Left ventricle myocardium inferior (tissue), 1 donor: ENCODE results near the gene ERVK3-1. TPM values are rescaled to one million over a fixed set of nuclear protein-coding genes. Genes with fewer than 3 reads are reported as not detected.
A peak's percentile ranks its signal among the peaks of the same experiment; 100 is the strongest.
"Not testable (repeated sequence)": the region's sequence is repeated elsewhere in the genome, so short reads cannot be mapped to it uniquely, and the experiment has no call there.

ENCODE experiments used
- DNase-seq: peaks from one replicate; pipeline ENCODE4 v3.0.0-alpha.2; 2020
- H3K27ac ChIP-seq: fragments of 200-600 bp; replicated peaks from 2 replicates; pipeline ENCODE4 v1.8.0; 2021
- H3K27me3 ChIP-seq: fragments of 200-600 bp; 2 replicates; pipeline ENCODE4 v1.8.0; 2021; ENCODE audit warnings: low read depth
- H3K36me3 ChIP-seq: fragments of 200-600 bp; 2 replicates; pipeline ENCODE4 v1.8.0; 2021
- H3K4me1 ChIP-seq: fragments of 200-600 bp; 2 replicates; pipeline ENCODE4 v1.8.0; 2021
- H3K4me3 ChIP-seq: fragments of 200-600 bp; 2 replicates; pipeline ENCODE4 v1.8.0; 2021; ENCODE audit warnings: mild to moderate bottlenecking, moderate library complexity
- H3K9me3 ChIP-seq: fragments of 200-600 bp; replicated peaks from 2 replicates; pipeline ENCODE4 v1.8.0; 2021
- intact Hi-C: fragments of 100-400 bp; cut with micrococcal nuclease; formaldehyde crosslinking; loops from one replicate; pipeline ENCODE4 v1.11.0; 2022
- total RNA-seq: library from RNA; stranded (reverse); fragmentation: NEBNext Ultra II Directional; extraction: Animal tissue kit (Norgen Biotek cat#: 25700); gene quantifications from one replicate; pipeline ENCODE4 v1.2.1, GENCODE V29; 2021
- TF ChIP-seq, protein P1 (sequence below): fragments of 200-600 bp; IDR thresholded peaks from 2 replicates; pipeline ENCODE4 v1.8.0; 2021; ENCODE audit warnings: antibody characterized with exemption, mild to moderate bottlenecking, borderline replicate concordance
- donor health status: DM: no; HTN: yes; CAD: no; lungs with severe emphysema.

The ERVK3-1 gene
- total RNA-seq, 1 donor from 2014 or later, result 22.7 TPM

DNA sequence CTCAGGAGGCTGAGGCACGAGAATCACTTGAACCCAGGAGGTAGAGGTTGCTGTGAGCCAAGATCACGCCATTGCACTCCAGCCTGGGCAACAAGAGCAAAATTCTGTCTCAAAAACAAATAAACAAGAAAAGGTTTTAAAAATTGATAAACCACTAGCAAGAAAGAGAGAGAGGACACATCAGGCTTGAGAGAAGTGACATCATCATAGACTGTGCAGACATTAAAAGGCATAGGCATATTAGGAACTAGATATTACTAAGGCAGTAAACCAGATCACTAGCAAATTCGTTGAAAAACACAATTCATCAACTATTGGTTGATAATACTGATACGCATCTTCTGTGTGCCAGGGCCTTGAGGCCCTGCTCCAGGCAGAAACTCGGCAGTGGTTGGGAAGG is 40.4 kb downstream of the ERVK3-1 start:
- no peaks in the 10 kb centered on the region for H3K9me3 ChIP-seq
- no peak overlapping the region for H3K4me3 ChIP-seq
- H3K27me3 ChIP-seq, result peaks cover 63% of the 10 kb centered on the region
- DNase-seq, result no peak
- TF ChIP-seq, protein P1, sequence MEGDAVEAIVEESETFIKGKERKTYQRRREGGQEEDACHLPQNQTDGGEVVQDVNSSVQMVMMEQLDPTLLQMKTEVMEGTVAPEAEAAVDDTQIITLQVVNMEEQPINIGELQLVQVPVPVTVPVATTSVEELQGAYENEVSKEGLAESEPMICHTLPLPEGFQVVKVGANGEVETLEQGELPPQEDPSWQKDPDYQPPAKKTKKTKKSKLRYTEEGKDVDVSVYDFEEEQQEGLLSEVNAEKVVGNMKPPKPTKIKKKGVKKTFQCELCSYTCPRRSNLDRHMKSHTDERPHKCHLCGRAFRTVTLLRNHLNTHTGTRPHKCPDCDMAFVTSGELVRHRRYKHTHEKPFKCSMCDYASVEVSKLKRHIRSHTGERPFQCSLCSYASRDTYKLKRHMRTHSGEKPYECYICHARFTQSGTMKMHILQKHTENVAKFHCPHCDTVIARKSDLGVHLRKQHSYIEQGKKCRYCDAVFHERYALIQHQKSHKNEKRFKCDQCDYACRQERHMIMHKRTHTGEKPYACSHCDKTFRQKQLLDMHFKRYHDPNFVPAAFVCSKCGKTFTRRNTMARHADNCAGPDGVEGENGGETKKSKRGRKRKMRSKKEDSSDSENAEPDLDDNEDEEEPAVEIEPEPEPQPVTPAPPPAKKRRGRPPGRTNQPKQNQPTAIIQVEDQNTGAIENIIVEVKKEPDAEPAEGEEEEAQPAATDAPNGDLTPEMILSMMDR, result no peak
- peaks cover 30% of the 10 kb centered on the region for H3K4me1 ChIP-seq
- H3K36me3 ChIP-seq, result no peaks in the 10 kb centered on the region
- H3K27ac ChIP-seq, result no peak overlapping the region
- intact Hi-C loops, result no loop called here

DNA sequence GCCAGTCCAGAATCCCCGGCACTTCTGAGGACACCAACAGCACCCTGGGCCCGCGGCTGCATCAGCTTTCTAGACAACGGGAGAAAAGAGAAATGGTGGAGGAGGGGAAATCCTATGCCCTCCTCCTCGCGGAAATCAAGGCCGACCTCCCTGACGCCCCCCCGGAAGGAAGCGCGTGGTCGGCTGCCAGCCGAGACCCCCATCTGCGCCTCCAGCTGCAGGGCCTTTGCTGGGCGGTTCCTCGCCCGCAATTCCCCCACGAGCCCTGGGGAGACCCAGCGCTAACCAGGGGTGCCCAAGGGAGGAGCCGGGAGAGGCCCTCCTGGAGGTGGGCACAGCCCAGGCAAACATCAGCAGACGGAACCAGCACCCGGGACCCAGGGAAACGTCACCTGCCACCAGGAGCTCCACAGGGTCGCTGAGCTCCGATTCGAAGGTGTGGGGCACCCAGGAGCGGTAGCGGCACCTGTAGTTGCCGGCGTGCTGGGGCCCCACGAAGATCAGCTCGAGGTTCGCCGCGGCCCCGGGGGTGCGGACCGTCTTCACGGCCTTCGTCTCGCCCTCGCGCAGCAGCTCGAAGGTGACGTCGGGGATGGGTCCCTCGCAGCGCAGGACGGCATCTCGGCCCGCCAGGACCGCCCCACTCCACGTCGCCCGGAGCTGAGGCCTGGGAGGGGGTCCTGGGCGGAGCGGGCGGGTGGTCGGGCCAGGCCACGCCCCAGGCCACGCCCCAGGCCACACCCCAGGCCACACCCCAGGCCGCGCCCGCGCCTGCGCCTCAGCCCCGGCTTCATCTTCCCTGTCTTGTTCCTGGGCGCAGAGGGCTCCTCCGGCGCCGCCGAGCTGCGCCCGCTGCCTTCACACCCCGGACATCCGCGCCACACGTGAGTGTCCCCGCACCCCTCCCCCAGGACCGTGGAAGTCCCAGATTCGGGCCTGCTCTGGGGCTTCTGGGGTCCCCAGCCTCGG is 42.1 kb downstream of the ERVK3-1 start:
- Histone ChIP-seq H3K4me3 (peak overlapping the region; percentile 72), H3K9me3 (no peaks in the 10 kb centered on the region)
- peak; percentile 60 for DNase-seq

DNA sequence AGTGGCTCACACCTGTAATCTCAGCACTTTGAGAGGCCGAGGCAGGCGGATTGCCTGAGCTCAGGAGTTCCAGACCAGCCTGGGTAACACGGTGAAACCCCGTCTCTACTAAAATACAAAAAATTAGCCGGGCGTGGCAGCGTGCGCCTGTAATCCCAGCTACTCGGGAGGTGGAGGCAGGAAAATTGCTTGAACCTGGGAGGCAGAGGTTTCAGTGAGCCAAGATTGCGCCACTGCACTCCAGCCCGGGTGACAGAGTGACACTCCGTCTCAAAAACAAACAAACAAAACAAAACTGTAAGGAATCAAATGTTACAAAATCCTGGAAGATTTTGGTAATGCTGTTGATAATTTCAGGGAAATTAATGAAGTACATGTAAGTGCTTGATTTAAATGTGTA is 42.9 kb downstream of the ERVK3-1 start:
- Histone ChIP-seq H3K4me3 (peak overlapping the region; percentile 72), H3K27me3 (peaks cover 88% of the 10 kb centered on the region), H3K27ac (peak overlapping the region; percentile 75), H3K4me1 (peaks cover 36% of the 10 kb centered on the region)
- H3K9me3 ChIP-seq, intact Hi-C loops, H3K36me3 ChIP-seq, DNase-seq: not testable (repeated sequence)

More for the DNA sequence above, 42.1 kb downstream of the ERVK3-1 start:
- H3K27ac ChIP-seq, result peak overlapping the region; percentile 75
- peaks cover 80% of the 10 kb centered on the region for H3K27me3 ChIP-seq
- peaks cover 36% of the 10 kb centered on the region for H3K4me1 ChIP-seq
- intact Hi-C loops, result no loop called here
- TF ChIP-seq, protein P1, result no peak
- no peaks in the 10 kb centered on the region for H3K36me3 ChIP-seq

DNA sequence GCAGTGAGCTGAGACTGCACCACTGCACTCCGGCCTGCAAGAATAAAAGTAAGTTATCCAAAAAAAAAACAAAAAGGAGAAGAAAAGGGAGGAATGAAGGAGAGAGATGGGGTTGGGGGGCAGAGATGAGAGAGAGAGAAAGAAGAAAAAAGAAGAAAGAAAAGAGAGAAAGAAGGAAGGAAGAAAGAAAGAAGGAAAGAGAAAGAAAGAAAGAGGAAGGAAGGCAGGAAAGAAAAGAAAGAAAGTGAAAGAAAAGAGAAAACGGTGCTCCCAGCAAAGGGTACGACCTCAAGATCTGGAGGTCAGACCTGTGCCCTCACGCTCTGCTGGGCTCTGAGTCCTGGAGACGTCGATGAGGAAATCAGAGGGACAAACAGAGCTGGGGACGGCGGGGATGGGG is 44.4 kb downstream of the ERVK3-1 start:
- H3K4me3 ChIP-seq, result peak overlapping the region; percentile 45
- TF ChIP-seq, protein P1, result no peak
- intact Hi-C loops, result no loop called here

DNA sequence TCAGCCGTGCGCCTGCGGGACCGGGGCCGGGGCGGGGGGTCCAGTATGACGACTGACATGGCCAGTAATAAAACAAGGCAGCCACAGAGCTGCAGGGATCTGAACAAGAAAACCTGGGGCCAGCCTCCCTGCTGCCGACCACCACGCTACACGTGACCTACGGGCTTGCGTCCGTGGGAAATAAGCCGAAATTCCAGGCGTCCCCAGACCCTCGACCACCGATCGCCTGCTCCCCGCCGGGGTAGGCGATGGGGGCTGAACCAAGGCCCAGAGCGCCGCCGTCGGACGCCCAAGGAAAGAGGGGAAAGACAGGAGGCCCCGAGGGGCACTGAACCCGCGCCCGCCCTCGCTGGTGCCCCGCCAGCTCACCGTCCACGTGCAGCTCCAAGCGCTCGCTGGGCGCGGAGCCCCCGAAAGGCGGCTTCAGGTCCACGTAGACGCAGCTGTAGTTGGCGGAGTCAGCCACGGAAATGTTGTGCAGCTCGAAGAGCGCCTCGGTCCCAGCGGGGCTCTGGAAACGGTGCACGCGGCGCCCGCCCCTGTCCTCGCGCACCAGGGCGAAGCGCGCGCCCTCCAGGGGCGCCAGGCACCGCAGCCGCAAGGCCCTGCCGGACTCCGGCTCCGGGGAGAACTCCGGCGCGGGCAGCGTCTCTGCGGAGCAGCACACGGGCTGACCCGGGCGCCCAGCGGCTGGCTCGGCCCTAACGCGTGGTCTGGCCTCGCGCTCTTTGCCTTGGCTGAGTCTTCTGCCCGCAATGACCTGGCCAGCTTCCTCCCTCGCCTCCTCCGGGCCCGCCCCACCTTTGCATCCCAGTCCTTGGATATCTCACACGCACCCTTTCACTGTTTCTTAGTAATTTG is 45.1 kb downstream of the ERVK3-1 start:
- TF ChIP-seq, protein P1, result peak; percentile 23
- intact Hi-C loops, result no loop called here
- no peak overlapping the region for H3K27ac ChIP-seq
- no peaks in the 10 kb centered on the region for H3K36me3 ChIP-seq
- no peaks in the 10 kb centered on the region for H3K9me3 ChIP-seq
- peaks cover 36% of the 10 kb centered on the region for H3K4me1 ChIP-seq
- DNase-seq, result no peak
- H3K4me3 ChIP-seq, result peak overlapping the region; percentile 45
- peaks cover 100% of the 10 kb centered on the region for H3K27me3 ChIP-seq

More for the DNA sequence above, 44.4 kb downstream of the ERVK3-1 start:
- H3K9me3 ChIP-seq, result no peaks in the 10 kb centered on the region
- H3K27ac ChIP-seq, result no peak overlapping the region
- no peaks in the 10 kb centered on the region for H3K36me3 ChIP-seq
- peaks cover 100% of the 10 kb centered on the region for H3K27me3 ChIP-seq
- H3K4me1 ChIP-seq, result peaks cover 36% of the 10 kb centered on the region
- DNase-seq, result no peak
